Parathyroid adenoma (tissue), 2 donors: Measurements from ENCODE around the gene OR6V1.

Experiments used
- H2AFZ ChIP-seq: fragments of 300-600 bp; sonication (generic); one replicate; pipeline ENCODE4 v1.7.0; 2017; ENCODE audit warnings: antibody characterized with exemption, mild to moderate bottlenecking
- H3K27ac ChIP-seq: fragments of 300-600 bp; sonication (generic); one replicate; pipeline ENCODE4 v1.7.0; 2017
- H3K27me3 ChIP-seq: fragments of 300-600 bp; sonication (generic); one replicate; pipeline ENCODE4 v1.7.0; 2017; ENCODE audit warnings: low read length; ENCODE audit not compliant: control insufficient read depth, insufficient read depth
- H3K36me3 ChIP-seq: fragments of 300-600 bp; sonication (generic); one replicate; pipeline ENCODE4 v1.7.0; 2017; ENCODE audit warnings: low read length; ENCODE audit not compliant: control insufficient read depth, insufficient read depth
- H3K4me1 ChIP-seq: fragments of 300-600 bp; sonication (generic); one replicate; pipeline ENCODE4 v1.7.0; 2017; ENCODE audit warnings: control low read depth
- H3K4me2 ChIP-seq: fragments of 300-600 bp; sonication (generic); one replicate; pipeline ENCODE4 v1.7.0; 2017; ENCODE audit warnings: low read length
- H3K4me3 ChIP-seq: fragments of 300-600 bp; sonication (generic); one replicate; pipeline ENCODE4 v1.7.0; 2017; ENCODE audit warnings: low read depth, low read length
- H3K79me2 ChIP-seq: fragments of 300-600 bp; sonication (generic); one replicate; pipeline ENCODE4 v1.7.0; 2017; ENCODE audit warnings: control low read depth
- H3K9ac ChIP-seq: fragments of 300-600 bp; sonication (generic); one replicate; pipeline ENCODE4 v1.7.0; 2017; ENCODE audit warnings: mild to moderate bottlenecking
- H3K9me3 ChIP-seq: fragments of 300-600 bp; sonication (generic); one replicate; pipeline ENCODE4 v1.7.0; 2017; ENCODE audit warnings: low read length; ENCODE audit not compliant: control insufficient read depth
- TF ChIP-seq, protein P1 (sequence below): fragments of 300-600 bp; sonication (generic); IDR thresholded peaks from one replicate; pipeline ENCODE4 v1.7.0; 2017; ENCODE audit warnings: antibody characterized with exemption, mild to moderate bottlenecking
- donor health status: primary hyperparathyroidism.

The OR6V1 gene

DNA sequence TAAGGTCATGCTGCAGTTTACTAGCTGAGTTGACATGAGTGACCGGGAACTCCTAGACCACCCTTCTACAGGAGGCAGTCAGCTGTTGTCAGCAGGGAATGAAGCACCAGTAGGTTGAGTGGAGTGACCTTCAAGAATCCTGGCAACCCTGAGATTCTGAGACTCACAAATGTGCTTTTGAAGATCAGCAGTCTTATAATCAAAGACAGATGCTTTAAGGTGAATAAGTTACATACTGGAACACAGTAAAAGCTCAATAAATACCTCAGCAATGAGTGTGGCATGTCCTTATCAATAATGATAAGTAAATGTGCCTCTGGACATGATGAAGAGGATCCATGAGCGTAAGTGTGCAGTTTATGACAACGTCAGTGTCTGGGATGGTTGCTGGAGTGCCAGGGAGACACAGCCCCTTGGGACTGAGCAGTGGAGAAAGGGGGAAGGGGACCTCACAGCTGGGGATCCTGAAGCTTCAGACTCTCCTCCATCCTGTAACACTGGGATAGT, 11.9 kb upstream of the OR6V1 start:
- H3K36me3 ChIP-seq: no peaks in the 10 kb centered on the region
- H3K4me2 ChIP-seq: no peak overlapping the region
- H2AFZ ChIP-seq: no peak overlapping the region
- H3K79me2 ChIP-seq: no peaks in the 10 kb centered on the region
- no peaks in the 10 kb centered on the region for H3K4me1 ChIP-seq
- H3K9me3 ChIP-seq: no peaks in the 10 kb centered on the region
- TF ChIP-seq, protein P1, sequence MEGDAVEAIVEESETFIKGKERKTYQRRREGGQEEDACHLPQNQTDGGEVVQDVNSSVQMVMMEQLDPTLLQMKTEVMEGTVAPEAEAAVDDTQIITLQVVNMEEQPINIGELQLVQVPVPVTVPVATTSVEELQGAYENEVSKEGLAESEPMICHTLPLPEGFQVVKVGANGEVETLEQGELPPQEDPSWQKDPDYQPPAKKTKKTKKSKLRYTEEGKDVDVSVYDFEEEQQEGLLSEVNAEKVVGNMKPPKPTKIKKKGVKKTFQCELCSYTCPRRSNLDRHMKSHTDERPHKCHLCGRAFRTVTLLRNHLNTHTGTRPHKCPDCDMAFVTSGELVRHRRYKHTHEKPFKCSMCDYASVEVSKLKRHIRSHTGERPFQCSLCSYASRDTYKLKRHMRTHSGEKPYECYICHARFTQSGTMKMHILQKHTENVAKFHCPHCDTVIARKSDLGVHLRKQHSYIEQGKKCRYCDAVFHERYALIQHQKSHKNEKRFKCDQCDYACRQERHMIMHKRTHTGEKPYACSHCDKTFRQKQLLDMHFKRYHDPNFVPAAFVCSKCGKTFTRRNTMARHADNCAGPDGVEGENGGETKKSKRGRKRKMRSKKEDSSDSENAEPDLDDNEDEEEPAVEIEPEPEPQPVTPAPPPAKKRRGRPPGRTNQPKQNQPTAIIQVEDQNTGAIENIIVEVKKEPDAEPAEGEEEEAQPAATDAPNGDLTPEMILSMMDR: no peak
- no peak overlapping the region for H3K27ac ChIP-seq
- no peak overlapping the region for H3K9ac ChIP-seq
- H3K27me3 ChIP-seq: no peaks in the 10 kb centered on the region
- no peak overlapping the region for H3K4me3 ChIP-seq

DNA sequence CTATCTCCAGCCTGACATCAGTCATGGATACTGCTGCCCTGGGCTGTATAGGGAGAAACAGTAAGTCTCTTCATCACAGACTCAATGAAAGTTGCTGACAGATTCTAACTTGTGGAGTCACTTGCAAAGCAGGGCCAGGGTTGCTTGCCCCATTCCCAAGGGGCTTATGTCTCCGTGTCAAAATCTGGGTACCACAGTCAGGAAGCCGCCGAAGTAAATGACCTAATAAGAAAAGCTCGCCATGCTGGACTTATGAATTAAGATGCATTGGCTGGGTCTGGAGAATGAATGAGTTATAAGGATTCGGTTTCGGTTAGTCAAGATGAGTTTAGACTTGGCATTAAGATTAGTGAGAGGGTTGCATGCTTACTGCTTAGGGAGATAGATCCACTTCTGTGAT, 10.8 kb upstream of the OR6V1 start:
- Histone ChIP-seq H3K36me3 (no peaks in the 10 kb centered on the region), H3K9ac (no peak overlapping the region), H3K9me3 (no peaks in the 10 kb centered on the region), H3K27me3 (no peaks in the 10 kb centered on the region), H3K27ac (no peak overlapping the region), H3K4me1 (no peaks in the 10 kb centered on the region), H3K4me2 (no peak overlapping the region), H2AFZ (no peak overlapping the region), H3K79me2 (no peaks in the 10 kb centered on the region), H3K4me3 (no peak overlapping the region)
- TF ChIP-seq, protein P1: no peak

DNA sequence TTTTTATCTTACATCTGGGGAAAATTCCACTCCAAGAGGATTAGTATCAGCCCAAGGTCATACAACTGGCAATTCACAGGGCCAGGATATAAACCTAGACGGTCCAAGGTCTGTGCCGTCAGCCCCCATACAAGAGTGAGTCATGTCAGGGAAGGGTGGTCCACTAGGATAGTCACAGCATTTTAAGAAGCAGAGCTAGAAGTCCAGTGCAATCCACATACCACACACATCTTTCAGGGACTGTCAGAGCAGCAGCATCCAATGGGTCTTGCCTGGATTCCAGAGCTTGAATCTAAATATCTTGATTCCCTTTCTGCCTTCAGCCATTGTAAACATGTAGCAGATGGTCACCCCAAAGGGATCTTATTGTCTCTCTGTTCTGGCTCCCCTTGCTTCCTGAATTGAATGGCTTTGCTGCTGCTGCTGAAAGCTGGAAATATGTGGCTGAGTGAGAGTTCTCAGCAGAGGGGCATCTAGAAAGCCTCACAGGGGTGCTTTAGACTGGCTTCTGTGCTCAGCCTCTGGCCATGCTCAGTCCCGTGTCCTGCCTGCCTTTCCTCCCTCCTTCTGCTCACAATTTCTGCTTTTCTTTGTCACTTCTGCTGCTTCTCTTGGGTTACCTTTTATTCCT, 9.9 kb upstream of the OR6V1 start:
- H2AFZ ChIP-seq: no peak overlapping the region
- H3K4me1 ChIP-seq: no peaks in the 10 kb centered on the region
- H3K79me2 ChIP-seq: no peaks in the 10 kb centered on the region
- no peaks in the 10 kb centered on the region for H3K36me3 ChIP-seq
- H3K27me3 ChIP-seq: no peaks in the 10 kb centered on the region
- no peak overlapping the region for H3K27ac ChIP-seq
- no peaks in the 10 kb centered on the region for H3K9me3 ChIP-seq
- H3K9ac ChIP-seq: no peak overlapping the region
- TF ChIP-seq, protein P1: no peak
- no peak overlapping the region for H3K4me3 ChIP-seq
- H3K4me2 ChIP-seq: no peak overlapping the region

DNA sequence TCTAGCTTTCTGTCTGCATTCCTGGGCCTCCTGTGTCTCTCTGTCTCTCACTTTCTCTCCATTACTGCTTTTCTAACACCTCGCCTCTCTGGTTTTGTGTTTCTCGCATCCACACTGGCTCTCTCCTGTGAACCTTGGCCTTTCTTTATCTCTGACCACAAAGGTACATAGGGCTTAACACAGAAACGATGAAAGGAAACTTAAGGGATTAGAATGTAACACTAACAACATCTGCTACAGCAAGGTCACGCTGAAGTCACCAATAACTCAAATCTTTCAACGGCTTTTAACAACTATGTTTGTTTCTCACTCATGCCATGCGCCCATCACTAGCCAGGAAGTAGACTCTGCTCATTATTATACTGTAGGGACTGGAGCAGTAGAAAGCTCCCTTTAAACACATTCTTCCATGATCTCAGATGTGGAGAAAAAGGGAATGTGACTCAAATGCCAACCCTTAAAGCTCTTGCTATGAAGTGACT, 9.3 kb upstream of the OR6V1 start:
- Histone ChIP-seq H3K27me3 (no peaks in the 10 kb centered on the region), H2AFZ (no peak overlapping the region), H3K27ac (no peak overlapping the region), H3K4me3 (no peak overlapping the region), H3K9me3 (no peaks in the 10 kb centered on the region), H3K79me2 (no peaks in the 10 kb centered on the region), H3K9ac (no peak overlapping the region), H3K4me2 (no peak overlapping the region), H3K36me3 (no peaks in the 10 kb centered on the region), H3K4me1 (no peaks in the 10 kb centered on the region)
- TF ChIP-seq, protein P1: no peak

DNA sequence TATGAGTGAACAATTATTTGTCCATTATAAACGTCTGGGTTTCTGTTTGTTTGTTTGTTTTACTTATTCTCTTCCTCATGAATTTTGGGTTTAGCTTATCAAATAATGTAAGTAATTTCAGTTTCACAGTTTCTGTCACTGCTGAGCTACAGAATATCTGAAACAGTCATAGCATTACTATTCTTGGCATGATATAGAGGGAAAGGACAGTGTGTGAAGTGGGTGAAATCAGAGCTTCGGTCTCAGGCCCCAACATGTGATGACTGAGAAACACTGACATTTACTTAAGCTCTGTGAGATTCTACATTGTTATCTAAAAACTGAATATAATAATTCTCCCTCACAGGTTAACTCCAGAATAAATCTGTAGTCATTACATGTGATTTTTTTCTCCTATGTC, 8.8 kb upstream of the OR6V1 start:
- Histone ChIP-seq H3K4me2 (no peak overlapping the region), H3K4me3 (no peak overlapping the region), H3K27ac (no peak overlapping the region), H3K27me3 (no peaks in the 10 kb centered on the region), H3K4me1 (no peaks in the 10 kb centered on the region), H3K79me2 (no peaks in the 10 kb centered on the region), H3K36me3 (no peaks in the 10 kb centered on the region), H3K9ac (no peak overlapping the region), H3K9me3 (no peaks in the 10 kb centered on the region), H2AFZ (no peak overlapping the region)
- TF ChIP-seq, protein P1: no peak
